B cell (primary cell): ENCODE data around the gene PDE4B. TPM values are rescaled to one million over a fixed set of nuclear protein-coding genes. Genes with fewer than 3 reads are reported as not detected.

Experiments used
- ATAC-seq: fragments of 200-7000 bp; cut with Tn5 transposase; one replicate; pipeline ENCODE4 v1.10.0; 2021; ENCODE audit warnings: low read depth, mild to moderate bottlenecking, moderate number of reproducible peaks, moderate library complexity
- CTCF ChIA-PET: fragments of 350-600 bp; sonication (Branson Sonifier 250); formaldehyde crosslinking; loops from one replicate; lab custom pipeline; 2021; ENCODE audit warnings: antibody characterized with exemption, inconsistent platforms; lab: Charles Lee
- POLR2A ChIA-PET: fragments of 350-600 bp; sonication (Branson Sonifier 250); formaldehyde crosslinking; loops from one replicate; lab custom pipeline; 2021; ENCODE audit warnings: antibody characterized with exemption; lab: Charles Lee
- DNase-seq: peaks from one replicate; pipeline ENCODE4 v3.0.0; 2013
- H2AFZ ChIP-seq: 2 replicates; pipeline ENCODE4 v1.6.1; 2012; ENCODE audit warnings: mild to moderate bottlenecking, low read depth, low read length; ENCODE audit not compliant: insufficient read depth, poor library complexity, severe bottlenecking
- H3K27ac ChIP-seq, 2 donors: 1 replicate in 1 of 2; 2 replicates in 1 of 2; pipeline ENCODE4 v1.5.1; 2012 to 2013; ENCODE audit warnings: low read length in 2 of 2, mild to moderate bottlenecking in 2 of 2, moderate library complexity in 1 of 2
- H3K27me3 ChIP-seq, 4 experiments: fragments of 200-600 bp in 1 of 4; sonication (generic) in 1 of 4; replicated peaks in 1 of 4; 1 replicate in 2 of 4; 2 replicates in 2 of 4; pipeline versions ENCODE4 v1.6.1 to v1.7.0; 2013 to 2016; ENCODE audit warnings: low read length in 3 of 4, mild to moderate bottlenecking in 2 of 4, mixed read lengths in 1 of 4, moderate library complexity in 1 of 4; ENCODE audit not compliant: insufficient read depth in 4 of 4, control insufficient read depth in 3 of 4; ENCODE audit errors: control extremely low read depth in 1 of 4
- H3K36me3 ChIP-seq, 2 experiments: replicated peaks in 1 of 2; 1 replicate in 1 of 2; 2 replicates in 1 of 2; pipeline versions ENCODE4 v1.6.1 to v1.7.1; 2013; ENCODE audit warnings: low read length in 1 of 2; ENCODE audit not compliant: insufficient read depth in 2 of 2, control insufficient read depth in 1 of 2; ENCODE audit errors: control extremely low read depth in 1 of 2, extremely low read depth in 1 of 2
- H3K4me1 ChIP-seq, 2 donors: fragments of 200-600 bp in 1 of 2; sonication (generic) in 1 of 2; 1 replicate in 1 of 2; 2 replicates in 1 of 2; pipeline versions ENCODE4 v1.5.1 to v1.6.1; 2013 to 2017; ENCODE audit warnings: low read length in 2 of 2; ENCODE audit not compliant: control insufficient read depth in 2 of 2, insufficient read depth in 2 of 2
- H3K4me2 ChIP-seq: replicated peaks from 2 replicates; pipeline ENCODE3; 2012; ENCODE audit warnings: mild to moderate bottlenecking, low read depth, low read length; ENCODE audit not compliant: poor library complexity, severe bottlenecking
- H3K4me3 ChIP-seq, 5 experiments: fragments of 200-600 bp in 1 of 5; sonication (generic) in 1 of 5; 1 replicate in 3 of 5; 2 replicates in 2 of 5; pipeline versions ENCODE4 v1.5.1 to v1.7.0; 2011 to 2016; ENCODE audit warnings: low read length in 4 of 5, mild to moderate bottlenecking in 4 of 5, low read depth in 2 of 5, control low read depth in 1 of 5, moderate library complexity in 1 of 5; ENCODE audit not compliant: insufficient read depth in 1 of 5; ENCODE audit errors: control extremely low read depth in 1 of 5, extremely low read depth in 1 of 5
- H3K79me2 ChIP-seq: fragments of 200-600 bp; sonication (generic); one replicate; pipeline ENCODE4 v1.6.0; 2016; ENCODE audit warnings: low read length; ENCODE audit not compliant: control insufficient read depth, insufficient read depth
- H3K9ac ChIP-seq: fragments of 200-600 bp; sonication (generic); 2 replicates; pipeline ENCODE4 v1.6.1; 2017; ENCODE audit warnings: mild to moderate bottlenecking, low read length, moderate library complexity
- H3K9me3 ChIP-seq, 3 donors: one replicate each; pipeline versions ENCODE4 v1.6.1 to v1.7.1; 2013; ENCODE audit warnings: low read length in 2 of 3; ENCODE audit not compliant: control insufficient read depth in 2 of 3, insufficient read depth in 1 of 3; ENCODE audit errors: control extremely low read depth in 1 of 3
- H4K20me1 ChIP-seq: 2 replicates; pipeline ENCODE4 v1.6.0; 2012; ENCODE audit warnings: mild to moderate bottlenecking, low read length; ENCODE audit not compliant: insufficient read depth, control insufficient read depth, poor library complexity, severe bottlenecking
- H3K27ac Mint-ChIP-seq: one replicate; pipeline ENCODE4 v1.8.0; 2021; ENCODE audit warnings: mixed read lengths
- H3K27me3 Mint-ChIP-seq: one replicate; pipeline ENCODE4 v1.8.0; 2021; ENCODE audit warnings: mixed read lengths
- H3K4me1 Mint-ChIP-seq: one replicate; pipeline ENCODE4 v1.8.0; 2021; ENCODE audit warnings: mixed read lengths
- H3K4me3 Mint-ChIP-seq: one replicate; pipeline ENCODE4 v1.8.0; 2021; ENCODE audit warnings: mixed read lengths
- H3K9me3 Mint-ChIP-seq: one replicate; pipeline ENCODE4 v1.8.0; 2022; ENCODE audit warnings: mixed read lengths; ENCODE audit not compliant: insufficient read depth
- CTCF ChIP-seq: fragments of 200-600 bp; IDR thresholded peaks from one replicate; pipeline ENCODE4 v1.8.0; 2022; ENCODE audit warnings: antibody characterized with exemption, mild to moderate bottlenecking
- EZH2 ChIP-seq: IDR thresholded peaks from 2 replicates; pipeline ENCODE4 v1.6.1; 2012; ENCODE audit warnings: borderline replicate concordance, low read depth, mild to moderate bottlenecking, moderate library complexity, low read length; ENCODE audit not compliant: insufficient read depth, poor library complexity, severe bottlenecking
- WGBS: methylation state at CpG from one replicate; pipeline ENCODE4 v1.1.5; 2013; ENCODE audit warnings: missing lambda C conversion rate; ENCODE audit not compliant: insufficient coverage; 5-methylcytosine and 5-hydroxymethylcytosine counted together
- intact Hi-C: fragments of 100-400 bp; cut with micrococcal nuclease; formaldehyde crosslinking; loops from one replicate; pipeline ENCODE4 v1.10.0; 2022
- polyA plus RNA-seq: library from polyadenylated mRNA; depleted of rRNA; stranded (reverse); fragments of >200 nt; gene quantifications from 2 replicates; pipeline ENCODE4 v1.2.3, GENCODE V29; 2012
- total RNA-seq, 2 donors: library from RNA; stranded (reverse); fragments of 120-200 nt in 1 of 2; gene quantifications; 1 replicate in 1 of 2; 2 replicates in 1 of 2; pipeline versions ENCODE4 v1.2.3 to v1.2.4, GENCODE V29; 2013 to 2022

Gene PDE4B
- total and polyA plus RNA-seq, 2 donors (not counting 1 experiment from before 2014, with no cell fraction given): 63.7 to 242 TPM

GRCh38 chr1:66266756-66267155 is 474.1 kb downstream of the PDE4B start:
- peaks cover 22% of the 10 kb centered on the region for H3K4me1 Mint-ChIP-seq
- Histone ChIP-seq H3K27me3 (no peaks in the 10 kb centered on the region), H3K9ac (no peak overlapping the region), H3K79me2 (no peaks in the 10 kb centered on the region), H4K20me1 (no peaks in the 10 kb centered on the region), H3K4me2 (no peak overlapping the region), H3K36me3 (no peaks in the 10 kb centered on the region), H3K4me1 (peaks cover 1 to 4% of the 10 kb centered on the region in 2 donors), H3K27ac (no peak overlapping the region), H3K4me3 (no peak overlapping the region), H3K9me3 (no peaks in the 10 kb centered on the region), H2AFZ (no peak overlapping the region)
- ChIA-PET CTCF (interaction anchor here (6.1 kb wide), 1 partner anchor 178 kb away, joined by 53 read pairs; no protein-coding TSS in a partner anchor), POLR2A (no interaction called here)
- H3K9me3 Mint-ChIP-seq: no peaks in the 10 kb centered on the region
- no peak for DNase-seq
- H3K4me3 Mint-ChIP-seq: no peak overlapping the region
- ATAC-seq: no peak
- no peak overlapping the region for H3K27ac Mint-ChIP-seq
- no CpG with 5 or more reads among the region's 3 CpGs for WGBS
- intact Hi-C loops: loop anchor here (1.0 kb wide), 1 partner anchor 12 kb away; no protein-coding TSS in a partner anchor
- TF ChIP-seq EZH2 (no peak), CTCF (no peak)
- no peaks in the 10 kb centered on the region for H3K27me3 Mint-ChIP-seq

- POLR2A ChIA-PET: no interaction called here
- peaks cover 28% of the 10 kb centered on the region for H3K4me1 Mint-ChIP-seq
- WGBS: no CpG with 5 or more reads among the region's 7 CpGs
Observed at GRCh38 chr1:66267201-66267940, 474.7 kb downstream of the PDE4B start.

More at GRCh38 chr1:66267201-66267940, 474.7 kb downstream of the PDE4B start:
- H3K4me2 ChIP-seq: no peak overlapping the region
- H3K27ac Mint-ChIP-seq: no peak overlapping the region
- peaks cover 4 to 7% of the 10 kb centered on the region in 2 donors for H3K4me1 ChIP-seq
- H3K36me3 ChIP-seq: no peaks in the 10 kb centered on the region
- H2AFZ ChIP-seq: no peak overlapping the region
- CTCF ChIA-PET: interaction anchor here (0.9 to 6.1 kb wide), 3 partner anchors 101 to 177 kb away, joined by 3 to 53 read pairs (median 3); no protein-coding TSS in a partner anchor
- no peaks in the 10 kb centered on the region for H3K27me3 Mint-ChIP-seq
- H4K20me1 ChIP-seq: no peaks in the 10 kb centered on the region
- no peak overlapping the region for H3K4me3 ChIP-seq
- TF ChIP-seq EZH2 (no peak), CTCF (no peak)
- no peak overlapping the region for H3K27ac ChIP-seq
- no peak overlapping the region for H3K4me3 Mint-ChIP-seq
- intact Hi-C loops: no loop called here
- no peaks in the 10 kb centered on the region for H3K9me3 ChIP-seq
- no peaks in the 10 kb centered on the region for H3K9me3 Mint-ChIP-seq
- no peak overlapping the region for H3K9ac ChIP-seq
- no peak for ATAC-seq
- DNase-seq: no peak
- H3K27me3 ChIP-seq: no peaks in the 10 kb centered on the region
- H3K79me2 ChIP-seq: no peaks in the 10 kb centered on the region
